Lower leg skin (tissue), 3 donors: Measurements from ENCODE around the gene KRT16.
"Not testable (repeated sequence)": the region's sequence is repeated elsewhere in the genome, so short reads cannot be mapped to it uniquely, and the experiment has no call there.

Experiments
- POLR2A ChIP-seq, 2 donors: fragments of 450-650 bp; IDR thresholded peaks; one replicate each; pipeline ENCODE4 v1.6.1; 2016 to 2017; ENCODE audit warnings: antibody characterized with exemption in 2 of 2, mild to moderate bottlenecking in 1 of 2, moderate library complexity in 1 of 2
- TF ChIP-seq, protein P1 (sequence below), 3 donors: fragments of 450-650 bp; IDR thresholded peaks; one replicate each; pipeline ENCODE4 v1.5.1; 2016; ENCODE audit warnings: antibody characterized with exemption in 3 of 3, mild to moderate bottlenecking in 3 of 3, moderate library complexity in 2 of 3

DNA sequence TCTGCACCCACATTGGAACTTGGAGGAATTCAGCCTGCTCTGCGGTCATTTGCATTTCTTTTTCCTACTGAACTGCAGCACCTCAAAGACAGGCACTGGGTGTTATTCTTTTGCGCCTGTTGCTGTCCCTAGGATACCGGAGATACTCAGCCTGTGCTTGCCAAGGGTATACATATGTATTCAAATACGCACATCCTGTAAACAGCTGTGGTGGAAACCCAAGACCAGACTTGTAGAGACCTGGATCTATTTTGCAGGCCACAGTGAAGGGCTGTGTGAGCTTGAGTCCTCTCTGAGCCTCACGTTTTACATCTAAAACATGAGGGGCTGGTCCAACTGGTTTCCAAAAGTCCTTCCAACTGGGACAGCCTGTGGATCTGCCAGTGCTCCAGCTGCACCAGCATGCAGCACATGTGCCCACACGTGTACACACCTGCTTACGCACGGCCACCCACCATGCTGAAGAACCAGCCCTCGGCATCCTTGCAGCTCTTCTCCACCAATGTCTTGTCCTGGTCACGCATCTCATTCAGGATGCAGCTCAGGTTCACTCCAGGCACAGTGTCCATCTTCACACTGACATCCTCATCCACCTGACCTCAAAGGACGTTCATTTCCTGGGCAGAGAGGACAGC, 16.2 kb upstream of the KRT16 start:
- TF ChIP-seq, protein P1, sequence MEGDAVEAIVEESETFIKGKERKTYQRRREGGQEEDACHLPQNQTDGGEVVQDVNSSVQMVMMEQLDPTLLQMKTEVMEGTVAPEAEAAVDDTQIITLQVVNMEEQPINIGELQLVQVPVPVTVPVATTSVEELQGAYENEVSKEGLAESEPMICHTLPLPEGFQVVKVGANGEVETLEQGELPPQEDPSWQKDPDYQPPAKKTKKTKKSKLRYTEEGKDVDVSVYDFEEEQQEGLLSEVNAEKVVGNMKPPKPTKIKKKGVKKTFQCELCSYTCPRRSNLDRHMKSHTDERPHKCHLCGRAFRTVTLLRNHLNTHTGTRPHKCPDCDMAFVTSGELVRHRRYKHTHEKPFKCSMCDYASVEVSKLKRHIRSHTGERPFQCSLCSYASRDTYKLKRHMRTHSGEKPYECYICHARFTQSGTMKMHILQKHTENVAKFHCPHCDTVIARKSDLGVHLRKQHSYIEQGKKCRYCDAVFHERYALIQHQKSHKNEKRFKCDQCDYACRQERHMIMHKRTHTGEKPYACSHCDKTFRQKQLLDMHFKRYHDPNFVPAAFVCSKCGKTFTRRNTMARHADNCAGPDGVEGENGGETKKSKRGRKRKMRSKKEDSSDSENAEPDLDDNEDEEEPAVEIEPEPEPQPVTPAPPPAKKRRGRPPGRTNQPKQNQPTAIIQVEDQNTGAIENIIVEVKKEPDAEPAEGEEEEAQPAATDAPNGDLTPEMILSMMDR (IDR thresholded peaks at IDR 0.05): not testable (repeated sequence)
- not testable (repeated sequence) for TF ChIP-seq POLR2A (IDR thresholded peaks at IDR 0.05)
